Transverse colon (tissue), 4 donors: Measurements from ENCODE around the gene RPS6KA2. TPM values are rescaled to one million over a fixed set of nuclear protein-coding genes. Genes with fewer than 3 reads are reported as not detected.

Experiments used
- DNase-seq: peaks from one replicate; pipeline ENCODE4 v3.0.0-alpha.2; 2019
- H3K27ac ChIP-seq, 4 donors: fragments of 200-600 bp; sonication (generic); 2 replicates each; pipeline ENCODE4 v1.5.1; 2016 to 2018; ENCODE audit warnings: inconsistent platforms in 4 of 4
- H3K27me3 ChIP-seq: fragments of 200-600 bp; sonication (generic); 2 replicates; pipeline ENCODE4 v1.5.1; 2017; ENCODE audit warnings: inconsistent platforms
- H3K36me3 ChIP-seq, 4 donors: fragments of 200-600 bp; sonication (generic); 2 replicates each; pipeline ENCODE4 v1.5.1; 2017 to 2019; ENCODE audit warnings: inconsistent platforms in 4 of 4
- H3K4me1 ChIP-seq, 4 donors: fragments of 200-600 bp; sonication (generic); 2 replicates each; pipeline ENCODE4 v1.5.1; 2017 to 2020; ENCODE audit warnings: inconsistent platforms in 4 of 4
- H3K4me3 ChIP-seq, 4 donors: fragments of 200-600 bp; sonication (generic); 1 replicate in 1 of 4; 2 replicates in 3 of 4; pipeline versions ENCODE4 v1.5.1 to v1.6.1; 2017 to 2019; ENCODE audit warnings: inconsistent platforms in 4 of 4
- H3K9me3 ChIP-seq, 2 donors: fragments of 200-600 bp; sonication (generic); 2 replicates each; pipeline ENCODE4 v1.5.1; 2017 to 2019; ENCODE audit warnings: inconsistent platforms in 2 of 2
- EP300 ChIP-seq: sonication (generic); formaldehyde crosslinking; IDR thresholded peaks from one replicate; pipeline ENCODE4 v1.6.1; 2017; ENCODE audit warnings: antibody characterized with exemption, low read depth
- POLR2A ChIP-seq: fragments of 450-650 bp; IDR thresholded peaks from one replicate; pipeline ENCODE4 v1.6.1; 2016; ENCODE audit warnings: antibody characterized with exemption, mild to moderate bottlenecking, moderate library complexity
- POLR2AphosphoS5 ChIP-seq, 3 donors: sonication (generic); formaldehyde crosslinking; IDR thresholded peaks; one replicate each; pipeline ENCODE4 v1.6.1; 2016; ENCODE audit warnings: antibody characterized with exemption in 3 of 3
- WGBS, 2 donors: methylation state at CpG; one replicate each; pipeline ENCODE4 v1.1.5; 2018; ENCODE audit warnings: low coverage in 1 of 2; 5-methylcytosine and 5-hydroxymethylcytosine counted together
- in situ Hi-C, 4 donors: fragments of 200-750 bp; cut with MboI; loops; one replicate each; pipeline versions ENCODE4 v1.15.0 to v1.15.1; 2017; ENCODE audit warnings: low sequenced_read_pairs in 3 of 4, low pct_ligation_motif_present in 1 of 4, low pct_unique_long_range_greater_than_20kb in 1 of 4
- intact Hi-C: fragments of 100-400 bp; cut with DNase I; formaldehyde crosslinking; loops from one replicate; pipeline ENCODE4 v1.15.1; 2023; ENCODE audit warnings: low total_unique reads
- total RNA-seq, 4 donors: library from RNA; depleted of rRNA; stranded (reverse); fragments of >200 nt; gene quantifications; one replicate each; pipeline ENCODE4 v1.1.0, GENCODE V29; 2016
- TF ChIP-seq, protein P1 (sequence below), 5 experiments: fragments of 200-600 bp in 3 of 5; fragments of 450-650 bp in 2 of 5; sonication (generic) in 3 of 5; IDR thresholded peaks; 1 replicate in 2 of 5; 2 replicates in 3 of 5; pipeline ENCODE4 v1.5.1; 2016 to 2017; ENCODE audit warnings: antibody characterized with exemption in 5 of 5, inconsistent platforms in 3 of 5, mild to moderate bottlenecking in 2 of 5, moderate library complexity in 1 of 5

Gene RPS6KA2
- total RNA-seq, 4 donors from 2014 or later: 9.6 to 41.1 (median 15.4) TPM

DNA sequence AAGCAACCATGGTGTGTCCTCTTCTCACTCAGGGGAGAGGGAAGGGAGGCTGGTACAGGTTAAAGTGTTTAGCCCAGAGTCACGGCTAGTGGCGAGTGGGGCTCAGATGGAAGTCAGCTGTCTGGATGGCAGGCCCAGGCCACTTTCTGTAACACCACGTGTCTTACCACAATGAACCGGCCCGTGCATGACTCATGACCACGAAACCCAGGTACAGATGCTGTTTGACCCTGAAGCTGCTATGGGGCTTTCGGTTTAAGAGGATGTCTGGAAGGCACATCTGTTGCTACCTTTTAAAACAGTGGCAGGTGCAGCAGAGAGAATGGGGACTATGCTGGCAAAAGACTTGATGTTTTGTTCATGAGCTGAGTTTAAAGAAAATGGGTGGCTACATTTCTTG is 207.8 kb downstream of the RPS6KA2 start:
- Histone ChIP-seq H3K4me3 (no peak overlapping the region), H3K9me3 (no peaks in the 10 kb centered on the region), H3K27me3 (no peaks in the 10 kb centered on the region), H3K36me3 (no peaks in the 10 kb centered on the region), H3K27ac (peak overlapping the region in 2 of 4 donors; percentile 10 to 48), H3K4me1 (no peaks in the 10 kb centered on the region)
- peak; percentile 67 for DNase-seq
- in situ Hi-C loops (no loop called here), intact Hi-C loops (no loop called here)
- no peak for TF ChIP-seq POLR2AphosphoS5 (IDR thresholded peaks at IDR 0.05)
- no peak for TF ChIP-seq POLR2A
- TF ChIP-seq, protein P1, sequence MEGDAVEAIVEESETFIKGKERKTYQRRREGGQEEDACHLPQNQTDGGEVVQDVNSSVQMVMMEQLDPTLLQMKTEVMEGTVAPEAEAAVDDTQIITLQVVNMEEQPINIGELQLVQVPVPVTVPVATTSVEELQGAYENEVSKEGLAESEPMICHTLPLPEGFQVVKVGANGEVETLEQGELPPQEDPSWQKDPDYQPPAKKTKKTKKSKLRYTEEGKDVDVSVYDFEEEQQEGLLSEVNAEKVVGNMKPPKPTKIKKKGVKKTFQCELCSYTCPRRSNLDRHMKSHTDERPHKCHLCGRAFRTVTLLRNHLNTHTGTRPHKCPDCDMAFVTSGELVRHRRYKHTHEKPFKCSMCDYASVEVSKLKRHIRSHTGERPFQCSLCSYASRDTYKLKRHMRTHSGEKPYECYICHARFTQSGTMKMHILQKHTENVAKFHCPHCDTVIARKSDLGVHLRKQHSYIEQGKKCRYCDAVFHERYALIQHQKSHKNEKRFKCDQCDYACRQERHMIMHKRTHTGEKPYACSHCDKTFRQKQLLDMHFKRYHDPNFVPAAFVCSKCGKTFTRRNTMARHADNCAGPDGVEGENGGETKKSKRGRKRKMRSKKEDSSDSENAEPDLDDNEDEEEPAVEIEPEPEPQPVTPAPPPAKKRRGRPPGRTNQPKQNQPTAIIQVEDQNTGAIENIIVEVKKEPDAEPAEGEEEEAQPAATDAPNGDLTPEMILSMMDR (IDR thresholded peaks at IDR 0.05): no peak
- no peak for TF ChIP-seq EP300
- 61% methylated on average over 7 of the region's 7 CpGs; no CpG with 5 or more reads in 1 of the 2 donors for WGBS, 2 donors

DNA sequence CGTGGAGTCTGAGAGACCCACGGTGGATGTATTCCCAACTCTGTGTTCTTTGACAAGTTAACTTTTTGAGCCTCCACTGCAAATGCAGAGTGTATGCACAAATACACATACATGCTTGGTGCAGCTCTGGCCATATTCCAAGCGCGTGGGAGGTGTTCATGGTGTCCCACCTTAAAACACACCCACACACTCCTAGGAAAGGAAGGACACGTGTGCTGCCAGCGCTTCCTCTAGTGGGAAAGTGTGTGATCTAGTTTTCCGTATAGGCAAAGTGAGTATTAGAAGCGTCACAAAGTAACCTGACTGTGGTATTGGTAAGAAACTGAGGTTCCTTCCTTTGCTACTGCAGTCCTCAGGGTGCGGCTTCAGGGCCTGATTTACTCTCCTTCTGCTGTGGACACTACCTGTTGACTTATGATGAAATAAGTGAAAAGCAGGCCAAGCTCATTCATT is 208.3 kb downstream of the RPS6KA2 start:
- intact Hi-C loops (no loop called here), in situ Hi-C loops (no loop called here)
- 94% methylated on average over 9 of the region's 9 CpGs; no CpG with 5 or more reads in 1 of the 2 donors for WGBS, 2 donors
- Histone ChIP-seq H3K4me1 (no peaks in the 10 kb centered on the region), H3K27me3 (no peaks in the 10 kb centered on the region), H3K9me3 (no peaks in the 10 kb centered on the region), H3K27ac (peak overlapping the region in 2 of 4 donors; percentile 10 to 48), H3K36me3 (no peaks in the 10 kb centered on the region), H3K4me3 (no peak overlapping the region)
- no peak for DNase-seq
- TF ChIP-seq POLR2A (no peak), EP300 (no peak), POLR2AphosphoS5 (IDR thresholded peaks at IDR 0.05) (no peak)
- TF ChIP-seq, protein P1 (IDR thresholded peaks at IDR 0.05): no peak

DNA sequence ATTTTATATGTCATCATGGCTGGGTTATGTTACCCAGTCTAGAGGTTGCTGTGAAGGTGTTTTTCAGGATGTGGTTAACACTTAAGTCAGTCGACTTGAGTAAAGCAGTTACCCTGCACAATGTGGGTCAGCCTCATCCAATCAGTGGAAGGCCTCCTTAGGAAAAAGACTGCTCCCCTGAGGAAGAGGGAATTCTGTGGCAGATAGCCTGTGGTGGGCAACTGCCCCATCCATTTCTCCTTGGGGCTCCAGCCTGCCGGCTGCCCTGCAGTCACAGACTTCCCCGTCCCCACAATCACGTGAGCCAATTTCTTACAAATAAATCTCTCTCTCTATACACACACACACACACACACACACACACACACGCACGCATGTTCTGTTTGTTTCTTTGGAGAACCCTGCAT is 209.8 kb downstream of the RPS6KA2 start:
- H3K9me3 ChIP-seq: no peaks in the 10 kb centered on the region
- TF ChIP-seq POLR2A: no peak
- TF ChIP-seq POLR2AphosphoS5 (IDR thresholded peaks at IDR 0.05): no peak
- no peak overlapping the region for H3K4me3 ChIP-seq
- no peaks in the 10 kb centered on the region for H3K27me3 ChIP-seq
- intact Hi-C loops (no loop called here), in situ Hi-C loops (no loop called here)
- 73 to 84% methylated on average over 2 to 6 of the region's 6 CpGs for WGBS, 2 donors
- H3K4me1 ChIP-seq: no peaks in the 10 kb centered on the region
- no peak for DNase-seq
- H3K36me3 ChIP-seq: no peaks in the 10 kb centered on the region
- H3K27ac ChIP-seq: peak overlapping the region in 1 of 4 donors; percentile 5

DNA sequence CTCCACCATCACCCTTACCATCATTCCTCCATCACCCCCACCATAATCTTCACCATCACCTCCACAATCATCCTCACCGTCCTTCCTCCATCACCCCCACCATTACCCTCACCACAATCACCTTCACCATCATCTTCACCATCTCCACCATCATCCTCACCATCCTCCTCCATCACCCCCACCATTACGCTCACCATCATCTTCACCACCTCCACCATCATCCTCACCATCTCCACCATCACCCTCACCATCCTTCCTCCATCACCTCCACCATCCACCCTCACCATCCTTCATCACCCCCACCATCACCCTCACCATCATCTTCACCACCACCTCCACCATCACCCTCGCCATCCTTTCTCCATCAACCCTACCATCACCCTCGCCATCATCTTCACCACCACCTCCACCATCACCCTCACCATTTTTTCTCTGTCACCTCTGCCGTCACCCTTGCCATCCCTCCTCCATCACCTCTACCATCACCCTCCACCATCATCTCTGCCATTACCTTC is 211.2 kb downstream of the RPS6KA2 start:
- H3K36me3 ChIP-seq: no peaks in the 10 kb centered on the region
- no peak overlapping the region for H3K27ac ChIP-seq
- 60 to 75% methylated on average over 5 of the region's 5 CpGs for WGBS, 2 donors
- H3K4me1 ChIP-seq: no peaks in the 10 kb centered on the region
- no peaks in the 10 kb centered on the region for H3K9me3 ChIP-seq
- H3K4me3 ChIP-seq: no peak overlapping the region
- intact Hi-C loops (no loop called here), in situ Hi-C loops (no loop called here)
- no peak for DNase-seq
- no peaks in the 10 kb centered on the region for H3K27me3 ChIP-seq
- TF ChIP-seq, protein P1 (IDR thresholded peaks at IDR 0.05): no peak
- TF ChIP-seq POLR2AphosphoS5 (IDR thresholded peaks at IDR 0.05) (no peak), EP300 (no peak), POLR2A (no peak)

DNA sequence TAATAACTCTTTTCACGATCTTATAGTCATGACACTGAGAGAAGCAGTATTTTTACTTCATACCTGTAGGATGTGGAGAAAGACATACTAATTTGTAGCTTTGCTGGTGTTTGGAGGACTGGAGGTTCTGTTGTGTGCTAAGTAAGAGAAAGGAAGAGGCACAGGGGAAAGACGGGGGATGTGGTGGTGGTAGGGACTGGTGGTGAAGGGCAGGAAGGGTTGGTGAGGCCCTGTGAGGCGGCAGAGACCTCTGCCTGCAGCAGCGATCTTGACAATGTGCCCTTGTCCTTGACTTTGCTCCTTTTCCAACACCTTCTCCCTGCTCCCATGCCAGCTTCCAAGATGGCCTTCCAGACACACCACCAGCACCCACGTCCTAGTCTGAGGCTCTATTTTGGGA is 211.7 kb downstream of the RPS6KA2 start:
- 50 to 79% methylated on average over 3 to 5 of the region's 5 CpGs for WGBS, 2 donors
- intact Hi-C loops: no loop called here
- Histone ChIP-seq H3K9me3 (no peaks in the 10 kb centered on the region), H3K27ac (no peak overlapping the region), H3K4me3 (no peak overlapping the region), H3K27me3 (no peaks in the 10 kb centered on the region), H3K36me3 (no peaks in the 10 kb centered on the region), H3K4me1 (no peaks in the 10 kb centered on the region)
- DNase-seq: peak; percentile 33
- TF ChIP-seq EP300: no peak
- TF ChIP-seq POLR2AphosphoS5 (IDR thresholded peaks at IDR 0.05): no peak
- no peak for TF ChIP-seq POLR2A
- TF ChIP-seq, protein P1 (IDR thresholded peaks at IDR 0.05): no peak
- in situ Hi-C loops: no loop called here
